Loucy (cell line): ENCODE results near the gene C1orf122.

Experiments used
- CTCF ChIP-seq: fragments of 200-600 bp; sonication (generic); conservative IDR thresholded peaks from 2 replicates; pipeline ENCODE4 v1.5.1; 2014; ENCODE audit warnings: mild to moderate bottlenecking, antibody characterized with exemption, low read length
- EZH2phosphoT487 ChIP-seq: fragments of 200-600 bp; IDR thresholded peaks from 2 replicates; pipeline ENCODE4 v1.6.1; 2018; ENCODE audit warnings: antibody characterized with exemption, mild to moderate bottlenecking, moderate library complexity, borderline replicate concordance

DNA sequence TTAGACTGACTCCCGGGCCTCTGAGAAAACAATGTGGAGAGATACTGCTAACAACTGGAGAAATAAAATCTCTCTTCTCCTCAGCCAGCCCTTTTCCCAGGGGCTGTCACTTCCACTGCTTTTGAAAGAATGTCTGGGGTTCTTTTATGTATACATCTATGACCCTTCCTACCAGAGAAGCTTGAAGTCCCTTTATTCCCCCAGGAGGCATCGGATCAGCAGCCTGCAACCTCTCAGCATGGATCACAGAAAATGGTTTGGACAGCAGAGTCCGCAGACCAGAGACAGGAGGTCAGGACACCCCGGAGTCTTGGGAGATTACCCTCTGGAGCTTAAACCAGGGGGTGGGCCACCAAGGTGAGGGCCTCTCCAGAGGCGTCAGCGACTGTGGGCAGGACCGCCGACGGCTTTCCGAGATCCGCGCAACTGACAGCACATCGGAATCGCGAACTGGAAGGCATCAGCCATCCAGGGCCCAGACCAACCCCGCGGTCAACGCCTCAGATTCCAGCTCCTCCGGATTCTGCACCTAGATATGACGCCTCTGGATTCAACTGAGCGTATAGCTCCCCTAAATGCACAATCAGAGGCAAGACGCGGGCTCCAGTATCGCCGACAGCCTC is 43.7 kb upstream of the C1orf122 start:
- TF ChIP-seq CTCF (no peak), EZH2phosphoT487 (no peak)
